Lower leg skin (tissue), 3 donors: ENCODE results near the gene CNN3.

Experiments
- POLR2A ChIP-seq, 2 donors: fragments of 450-650 bp; IDR thresholded peaks; one replicate each; pipeline ENCODE4 v1.6.1; 2016 to 2017; ENCODE audit warnings: antibody characterized with exemption in 2 of 2, mild to moderate bottlenecking in 1 of 2, moderate library complexity in 1 of 2
- TF ChIP-seq, protein P1 (sequence below), 3 donors: fragments of 450-650 bp; IDR thresholded peaks; one replicate each; pipeline ENCODE4 v1.5.1; 2016; ENCODE audit warnings: antibody characterized with exemption in 3 of 3, mild to moderate bottlenecking in 3 of 3, moderate library complexity in 2 of 3

DNA sequence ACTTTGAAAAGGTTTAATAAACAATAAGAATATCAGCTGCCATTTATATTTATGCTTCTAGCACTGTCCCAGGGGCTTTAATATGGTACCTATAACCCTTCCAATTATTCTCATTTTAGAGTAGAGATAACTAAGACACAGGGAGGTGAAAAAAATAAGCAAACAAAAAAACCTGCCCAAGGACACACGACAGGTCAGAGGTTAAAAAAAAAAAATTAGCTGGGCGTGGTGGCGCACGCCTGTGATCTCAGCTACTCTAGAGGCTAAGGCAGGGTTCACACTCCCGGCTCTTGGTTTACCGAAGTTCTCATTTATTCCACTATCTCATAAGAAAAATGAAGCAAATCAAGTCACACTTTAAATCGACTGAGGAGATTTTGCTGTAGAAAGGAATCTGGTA, 34.7 kb upstream of the CNN3 start:
- TF ChIP-seq, protein P1, sequence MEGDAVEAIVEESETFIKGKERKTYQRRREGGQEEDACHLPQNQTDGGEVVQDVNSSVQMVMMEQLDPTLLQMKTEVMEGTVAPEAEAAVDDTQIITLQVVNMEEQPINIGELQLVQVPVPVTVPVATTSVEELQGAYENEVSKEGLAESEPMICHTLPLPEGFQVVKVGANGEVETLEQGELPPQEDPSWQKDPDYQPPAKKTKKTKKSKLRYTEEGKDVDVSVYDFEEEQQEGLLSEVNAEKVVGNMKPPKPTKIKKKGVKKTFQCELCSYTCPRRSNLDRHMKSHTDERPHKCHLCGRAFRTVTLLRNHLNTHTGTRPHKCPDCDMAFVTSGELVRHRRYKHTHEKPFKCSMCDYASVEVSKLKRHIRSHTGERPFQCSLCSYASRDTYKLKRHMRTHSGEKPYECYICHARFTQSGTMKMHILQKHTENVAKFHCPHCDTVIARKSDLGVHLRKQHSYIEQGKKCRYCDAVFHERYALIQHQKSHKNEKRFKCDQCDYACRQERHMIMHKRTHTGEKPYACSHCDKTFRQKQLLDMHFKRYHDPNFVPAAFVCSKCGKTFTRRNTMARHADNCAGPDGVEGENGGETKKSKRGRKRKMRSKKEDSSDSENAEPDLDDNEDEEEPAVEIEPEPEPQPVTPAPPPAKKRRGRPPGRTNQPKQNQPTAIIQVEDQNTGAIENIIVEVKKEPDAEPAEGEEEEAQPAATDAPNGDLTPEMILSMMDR (IDR thresholded peaks at IDR 0.05), result no peak
- no peak for TF ChIP-seq POLR2A (IDR thresholded peaks at IDR 0.05)
